Fibroblast of villous mesenchyme (primary cell): Measurements from ENCODE around the gene SEC14L3. TPM values are rescaled to one million over a fixed set of nuclear protein-coding genes. Genes with fewer than 3 reads are reported as not detected.

ENCODE experiments used
- DNase-seq: peaks from one replicate; pipeline ENCODE4 v3.0.0-alpha.2; 2010; ENCODE audit warnings: low read depth
- H3K4me3 ChIP-seq: 2 replicates; pipeline ENCODE4 v1.5.1; 2011; ENCODE audit warnings: low read depth, mild to moderate bottlenecking, low read length
- total RNA-seq: library from RNA; depleted of rRNA; stranded (reverse); fragments of >200 nt; gene quantifications from 2 replicates; pipeline ENCODE4 v1.2.3, GENCODE V29; 2012
- TF ChIP-seq, protein P1 (sequence below): IDR thresholded peaks from 2 replicates; pipeline ENCODE4 v1.5.1; 2012; ENCODE audit warnings: low read depth, mild to moderate bottlenecking, low read length; ENCODE audit not compliant: insufficient read depth

SEC14L3 gene
- total RNA-seq, 1 donor, result not detected

DNA sequence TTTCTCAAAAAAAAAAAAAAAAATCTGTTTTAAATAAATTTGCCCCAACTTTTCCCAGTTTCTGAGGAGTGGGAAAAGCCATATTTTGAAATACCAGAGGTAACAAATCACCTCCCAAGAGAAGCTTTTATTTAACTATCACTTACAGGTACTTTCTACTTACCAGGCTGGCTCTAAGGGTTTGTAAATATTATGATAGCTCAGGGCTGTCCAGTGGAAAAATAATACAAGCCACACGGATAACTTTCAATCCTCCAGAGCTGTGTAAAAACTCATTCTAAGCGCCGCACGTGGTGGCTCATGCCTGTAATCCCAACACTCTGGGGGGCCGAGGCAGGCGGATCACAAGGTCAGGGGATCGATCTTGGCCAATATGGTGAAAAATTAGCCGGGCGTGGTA, 39.3 kb upstream of the SEC14L3 start:
- DNase-seq, result no peak
- TF ChIP-seq, protein P1, sequence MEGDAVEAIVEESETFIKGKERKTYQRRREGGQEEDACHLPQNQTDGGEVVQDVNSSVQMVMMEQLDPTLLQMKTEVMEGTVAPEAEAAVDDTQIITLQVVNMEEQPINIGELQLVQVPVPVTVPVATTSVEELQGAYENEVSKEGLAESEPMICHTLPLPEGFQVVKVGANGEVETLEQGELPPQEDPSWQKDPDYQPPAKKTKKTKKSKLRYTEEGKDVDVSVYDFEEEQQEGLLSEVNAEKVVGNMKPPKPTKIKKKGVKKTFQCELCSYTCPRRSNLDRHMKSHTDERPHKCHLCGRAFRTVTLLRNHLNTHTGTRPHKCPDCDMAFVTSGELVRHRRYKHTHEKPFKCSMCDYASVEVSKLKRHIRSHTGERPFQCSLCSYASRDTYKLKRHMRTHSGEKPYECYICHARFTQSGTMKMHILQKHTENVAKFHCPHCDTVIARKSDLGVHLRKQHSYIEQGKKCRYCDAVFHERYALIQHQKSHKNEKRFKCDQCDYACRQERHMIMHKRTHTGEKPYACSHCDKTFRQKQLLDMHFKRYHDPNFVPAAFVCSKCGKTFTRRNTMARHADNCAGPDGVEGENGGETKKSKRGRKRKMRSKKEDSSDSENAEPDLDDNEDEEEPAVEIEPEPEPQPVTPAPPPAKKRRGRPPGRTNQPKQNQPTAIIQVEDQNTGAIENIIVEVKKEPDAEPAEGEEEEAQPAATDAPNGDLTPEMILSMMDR, result no peak

DNA sequence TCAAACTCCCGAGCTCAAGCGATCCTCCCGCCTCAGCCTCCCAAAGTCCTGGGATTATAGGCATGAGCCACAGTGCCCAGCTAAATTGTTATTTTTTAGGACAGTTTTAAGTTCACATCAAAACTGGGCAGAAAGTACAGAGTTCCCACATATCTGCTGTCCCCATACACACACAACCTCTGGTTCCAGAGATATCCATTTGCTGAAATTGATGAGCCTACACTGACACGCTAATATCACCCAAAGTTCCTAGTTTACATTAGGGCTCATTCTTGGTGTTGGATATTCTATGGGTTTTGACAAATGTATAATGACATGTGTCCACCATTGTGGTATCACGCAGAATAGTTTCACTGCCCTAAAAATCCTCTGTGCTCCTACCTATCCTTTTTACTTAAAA, 36.4 kb upstream of the SEC14L3 start:
- TF ChIP-seq, protein P1, result no peak
- H3K4me3 ChIP-seq, result no peak overlapping the region
- no peak for DNase-seq

More for the DNA sequence above, 39.3 kb upstream of the SEC14L3 start:
- no peak overlapping the region for H3K4me3 ChIP-seq

DNA sequence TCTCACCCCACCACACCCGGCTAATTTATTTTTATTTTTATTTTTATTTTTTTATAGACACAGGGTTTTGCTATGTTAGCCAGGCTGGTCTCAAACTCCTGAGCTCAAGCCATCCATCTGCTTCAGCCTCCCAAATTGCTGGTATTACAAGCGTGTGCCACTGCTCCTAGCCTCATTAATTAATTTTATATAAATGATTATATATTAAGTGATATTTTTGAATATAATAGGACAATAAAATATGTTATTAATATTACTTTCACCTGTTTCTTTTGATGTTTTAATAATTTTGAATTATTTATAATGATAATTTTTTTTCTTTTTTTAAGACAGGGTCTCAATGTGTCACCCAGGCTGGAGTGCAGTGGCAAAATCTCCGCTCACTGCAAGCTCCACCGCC, 35.9 kb upstream of the SEC14L3 start:
- TF ChIP-seq, protein P1, result no peak
- H3K4me3 ChIP-seq, result no peak overlapping the region
- no peak for DNase-seq

DNA sequence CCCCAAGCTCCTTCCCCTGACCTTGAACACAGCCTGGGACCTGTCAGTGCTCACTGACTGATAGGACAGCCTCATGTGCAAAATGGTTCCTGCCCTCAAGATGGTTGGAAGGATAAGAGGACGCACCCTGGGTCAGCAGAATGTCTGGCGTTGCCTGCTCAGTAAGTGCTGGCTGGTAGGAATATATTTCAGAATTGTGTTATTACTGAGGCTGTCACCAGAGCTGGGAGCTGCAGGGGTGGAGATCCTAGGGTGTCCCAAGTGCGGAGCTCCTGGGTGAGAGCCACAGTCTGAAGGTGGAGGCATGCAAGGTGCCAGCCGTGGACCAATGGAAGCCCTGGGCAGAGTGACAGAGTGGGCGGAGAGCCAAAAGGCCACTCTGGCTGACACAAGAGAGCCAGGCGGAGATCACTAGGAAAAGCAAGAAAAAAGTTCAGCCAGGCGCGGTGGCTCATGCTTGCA, 34.7 kb upstream of the SEC14L3 start:
- H3K4me3 ChIP-seq, result no peak overlapping the region
- TF ChIP-seq, protein P1, result no peak

DNA sequence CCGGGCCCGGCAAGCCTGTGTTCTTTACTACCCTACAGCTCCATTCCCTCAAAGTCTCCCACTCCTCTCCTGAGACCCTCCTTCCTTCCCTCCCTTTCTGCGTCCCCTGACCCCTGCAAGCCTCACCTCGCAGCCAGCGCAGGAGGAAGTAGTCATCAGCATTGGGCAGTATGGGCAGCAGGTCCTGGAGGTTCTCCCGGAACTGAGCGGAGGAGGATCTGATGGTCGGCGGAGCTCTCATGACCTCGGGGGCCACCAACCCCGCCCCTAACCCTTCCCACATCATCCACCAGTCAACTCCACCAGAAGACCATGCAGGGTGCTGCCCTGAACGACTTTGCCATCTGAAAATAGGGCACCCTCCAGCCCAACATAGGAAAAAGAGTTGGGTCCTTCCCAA, 31.7 kb upstream of the SEC14L3 start:
- TF ChIP-seq, protein P1, result no peak
- H3K4me3 ChIP-seq, result no peak overlapping the region
- DNase-seq, result no peak

More for the DNA sequence above, 34.7 kb upstream of the SEC14L3 start:
- no peak for DNase-seq

DNA sequence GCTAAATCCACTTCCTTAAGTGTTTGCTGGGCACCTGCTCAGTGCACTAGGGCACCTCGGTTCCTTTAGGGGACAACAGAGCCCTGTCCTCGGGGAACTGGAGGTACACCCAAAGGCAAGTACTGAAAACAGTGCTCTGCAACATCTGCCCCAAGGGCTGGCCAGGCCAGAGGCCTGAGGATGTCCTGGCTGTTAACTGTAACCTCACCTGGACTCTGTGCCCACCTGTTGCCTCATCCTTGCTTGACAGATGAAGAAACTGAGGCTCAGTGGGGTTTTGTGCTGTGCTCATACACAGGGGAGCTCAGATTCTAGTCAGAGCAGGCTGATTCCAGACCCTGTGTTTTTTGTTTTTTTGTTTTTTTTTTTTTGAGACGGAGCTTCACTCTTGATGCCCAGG, 31.1 kb upstream of the SEC14L3 start:
- DNase-seq, result no peak
- no peak overlapping the region for H3K4me3 ChIP-seq
- TF ChIP-seq, protein P1, result no peak

DNA sequence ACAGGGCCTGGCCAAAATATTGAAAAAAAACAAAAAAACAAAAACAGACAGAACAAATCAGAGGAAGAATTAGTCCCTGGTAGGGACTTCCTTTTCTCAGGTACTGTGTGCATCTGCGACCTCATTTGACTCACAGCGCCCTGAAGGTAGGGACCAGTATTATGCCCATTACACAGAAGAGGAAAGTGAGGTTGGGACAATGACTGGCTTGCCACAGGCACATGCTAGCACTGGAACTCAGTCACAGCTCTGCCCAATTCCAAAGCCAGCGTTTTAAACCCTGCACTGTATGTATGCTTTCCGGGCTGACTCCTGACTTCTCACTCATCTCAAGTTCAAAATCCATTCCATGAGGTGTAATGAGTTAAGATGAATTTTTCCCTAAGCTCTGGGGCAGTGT, 30.3 kb upstream of the SEC14L3 start:
- H3K4me3 ChIP-seq, result no peak overlapping the region
- TF ChIP-seq, protein P1, result no peak
- no peak for DNase-seq
